SJCRH30 (cell line): ENCODE data around the gene ATP5F1E. TPM values are rescaled to one million over a fixed set of nuclear protein-coding genes. Genes with fewer than 3 reads are reported as not detected.

Experiments used
- total RNA-seq: library from RNA; depleted of rRNA; stranded (reverse); fragments of >200 nt; shearing (Covaris generic); gene quantifications from 2 replicates; pipeline ENCODE4 v1.2.3, GENCODE V29; 2014; rRNA removed

Gene ATP5F1E
- total RNA-seq, 1 experiment from 2014 or later = 133 TPM

Other genes starting within 250 kb of the ATP5F1E start
- gene GNAS-AS1, start 181.4 kb downstream of the ATP5F1E start, total RNA-seq = not detected in 2 replicates
- gene GNAS, start 179.6 kb downstream of the ATP5F1E start, total RNA-seq = 2,094 and 2,122 TPM in 2 replicates
- gene NELFCD, start 51.1 kb downstream of the ATP5F1E start, total RNA-seq = 239 and 255 TPM in 2 replicates
- gene CTSZ, start 25.1 kb downstream of the ATP5F1E start, total RNA-seq = not detected in 2 replicates
- 0.03 TPM in 1 of 2 replicates, not detected in the other for gene TUBB1, start 12.9 kb downstream of the ATP5F1E start, total RNA-seq
- gene PRELID3B, start 10.5 kb upstream of the ATP5F1E start, total RNA-seq = 298 and 331 TPM in 2 replicates
- gene ZNF831, start 131.5 kb upstream of the ATP5F1E start, total RNA-seq = 0.58 and 0.59 TPM in 2 replicates